A549 (cell line): ENCODE measurements around the gene CDIP1. TPM values are rescaled to one million over a fixed set of nuclear protein-coding genes. Genes with fewer than 3 reads are reported as not detected.

Experiments used
- ATAC-seq, 2 experiments: fragments of 200-7000 bp in 1 of 2; fragments of >200 bp in 1 of 2; cut with Nextera tagmentation in 1 of 2; cut with Tn5 transposase in 1 of 2; 3 replicates each; pipeline versions ENCODE4 v1.8.0 to v1.9.1; 2018 to 2020; ENCODE audit warnings: mild to moderate bottlenecking in 1 of 2, moderate library complexity in 1 of 2
- CTCF ChIA-PET: fragments of 300-600 bp; sonication (Branson Sonifier 250); formaldehyde crosslinking; extraction: SDS; loops from one replicate; lab custom pipeline; 2021; ENCODE audit warnings: antibody characterized with exemption, inconsistent platforms; lab: Yijun Ruan, JAX
- POLR2A ChIA-PET: fragments of 350-600 bp; formaldehyde crosslinking; extraction: SDS; loops from one replicate; lab custom pipeline; 2021; ENCODE audit warnings: antibody characterized with exemption, inconsistent platforms; lab: Yijun Ruan, JAX
- DNase-seq, 2 experiments: peaks; one replicate each; pipeline versions ENCODE4 v3.0.0 to v3.0.0-alpha.2; 2011 to 2016; ENCODE audit warnings: low read depth in 1 of 2, low spot score in 1 of 2
- FAIRE-seq: peaks from 2 replicates; lab custom pipeline; 2011; peaks lifted over from hg19 to GRCh38; lab: Jason Lieb, UNC
- H3K27ac ChIP-seq, 2 experiments: fragments of >200 bp; sonication (Bioruptor Twin); formaldehyde crosslinking; 3 replicates each; pipeline ENCODE4 v1.5.1; 2016 to 2017
- H3K4me1 ChIP-seq: fragments of >200 bp; sonication (Bioruptor Twin); formaldehyde crosslinking; 3 replicates; pipeline ENCODE4 v1.6.1; 2016
- H3K4me2 ChIP-seq: fragments of >200 bp; sonication (Bioruptor Twin); formaldehyde crosslinking; 3 replicates; pipeline ENCODE4 v1.6.1; 2016
- H3K4me3 ChIP-seq: fragments of >200 bp; sonication (Bioruptor Twin); formaldehyde crosslinking; 3 replicates; pipeline ENCODE4 v1.5.1; 2016
- H3K9me3 ChIP-seq: fragments of >200 bp; sonication (Bioruptor Twin); formaldehyde crosslinking; 3 replicates; pipeline ENCODE4 v1.6.1; 2016
- BHLHE40 ChIP-seq: IDR thresholded peaks from 2 replicates; pipeline ENCODE4 v1.6.1; 2012; ENCODE audit warnings: low read depth, low read length, inconsistent platforms
- CHD2 ChIP-seq: fragments of 150-350 bp; IDR thresholded peaks from 2 replicates; pipeline ENCODE4 v1.6.1; 2014; ENCODE audit warnings: low read length; ENCODE audit not compliant: partially characterized antibody
- EHMT2 ChIP-seq: fragments of 200-600 bp; sonication (generic); IDR thresholded peaks from 2 replicates; pipeline ENCODE4 v1.6.1; 2016; ENCODE audit warnings: antibody characterized with exemption, low read depth, mild to moderate bottlenecking, moderate library complexity
- ELK1 ChIP-seq: fragments of 150-350 bp; IDR thresholded peaks from 2 replicates; pipeline ENCODE4 v1.6.1; 2014; ENCODE audit warnings: low read depth, mild to moderate bottlenecking, low read length
- HES2 ChIP-seq: fragments of >200 bp; sonication (Bioruptor Twin); formaldehyde crosslinking; IDR thresholded peaks from 2 replicates; pipeline ENCODE4 v1.6.1; 2016
- HEYL ChIP-seq: fragments of 250-450 bp; sonication (Bioruptor Pico); IDR thresholded peaks from 2 replicates; pipeline ENCODE4 v1.8.0; 2021; ENCODE audit warnings: mild to moderate bottlenecking, moderate library complexity
- HOXB13 ChIP-seq: fragments of 250-450 bp; sonication (Bioruptor Pico); IDR thresholded peaks from 2 replicates; pipeline ENCODE4 v1.5.0; 2020; ENCODE audit warnings: low read depth, mild to moderate bottlenecking, moderate library complexity
- HOXB5 ChIP-seq: fragments of 250-450 bp; sonication (Bioruptor Pico); IDR thresholded peaks from 2 replicates; pipeline ENCODE4 v1.5.0; 2020; ENCODE audit warnings: mild to moderate bottlenecking, moderate library complexity
- JUNB ChIP-seq: fragments of >200 bp; sonication (Bioruptor Twin); formaldehyde crosslinking; IDR thresholded peaks from 2 replicates; pipeline ENCODE4 v1.6.1; 2016
- KDM1A ChIP-seq: fragments of 200-600 bp; sonication (generic); IDR thresholded peaks from 2 replicates; pipeline ENCODE4 v1.6.1; 2016; ENCODE audit warnings: low read depth, mild to moderate bottlenecking
- MYC ChIP-seq: IDR thresholded peaks from 2 replicates; pipeline ENCODE4 v1.6.1; 2012; ENCODE audit warnings: mild to moderate bottlenecking, inconsistent platforms, low read length, improper control_type of control experiment, borderline replicate concordance
- NPAS2 ChIP-seq: fragments of 250-450 bp; sonication (Bioruptor Pico); IDR thresholded peaks from 2 replicates; pipeline ENCODE4 v1.8.0; 2022; ENCODE audit warnings: mild to moderate bottlenecking, moderate library complexity, borderline replicate concordance
- PHF8 ChIP-seq: fragments of 200-600 bp; sonication (generic); IDR thresholded peaks from 2 replicates; pipeline ENCODE4 v1.6.1; 2016; ENCODE audit warnings: low read depth, mild to moderate bottlenecking, antibody characterized with exemption, moderate library complexity, borderline replicate concordance
- POLR2A ChIP-seq: IDR thresholded peaks from 2 replicates; pipeline ENCODE4 v1.6.1; 2012; ENCODE audit warnings: mild to moderate bottlenecking, low read length
- POLR2AphosphoS2 ChIP-seq: conservative IDR thresholded peaks from 2 replicates; pipeline ENCODE4 v1.6.1; 2012; ENCODE audit warnings: low read length, improper control_type of control experiment, inconsistent platforms
- RARB ChIP-seq: fragments of 250-450 bp; sonication (Bioruptor Pico); IDR thresholded peaks from 2 replicates; pipeline ENCODE4 v1.8.0; 2021; ENCODE audit warnings: mild to moderate bottlenecking, moderate library complexity
- RCOR1 ChIP-seq: fragments of 150-350 bp; IDR thresholded peaks from 2 replicates; pipeline ENCODE4 v1.6.1; 2014; ENCODE audit warnings: antibody characterized with exemption, low read length, low read depth
- RFX5 ChIP-seq: fragments of 450-650 bp; IDR thresholded peaks from 2 replicates; pipeline ENCODE4 v1.7.1; 2014; ENCODE audit warnings: antibody characterized with exemption, mild to moderate bottlenecking, moderate library complexity
- SMC3 ChIP-seq: fragments of >200 bp; sonication (Bioruptor Twin); formaldehyde crosslinking; IDR thresholded peaks from 3 replicates; pipeline ENCODE4 v1.6.1; 2018; ENCODE audit warnings: inconsistent platforms
- WGBS: methylation state at CpG from one replicate; pipeline ENCODE4 v1.1.6; 2017; ENCODE audit errors: missing lambda C conversion rate; 5-methylcytosine and 5-hydroxymethylcytosine counted together
- polyA plus RNA-seq, 4 experiments: library from polyadenylated mRNA; depleted of rRNA in 3 of 4; stranded (reverse); fragments of >200 nt; fragmentation: RNase III in 1 of 4; extraction: RNeasy Plus Mini Kit Qiagen cat#74134 plus additional on column Dnase treatment in 1 of 4; gene quantifications; 2 replicates in 3 of 4; 3 replicates in 1 of 4; pipeline ENCODE4 v1.2.3, GENCODE V29; 2011 to 2017
- TF ChIP-seq, protein P1 (sequence below): fragments of >200 bp; sonication (Bioruptor Twin); formaldehyde crosslinking; IDR thresholded peaks from 3 replicates; pipeline ENCODE4 v1.6.1; 2016
- TF ChIP-seq, protein P2 (sequence below): IDR thresholded peaks from 2 replicates; pipeline ENCODE4 v1.6.1; 2012; ENCODE audit warnings: low read depth, borderline replicate concordance
- TF ChIP-seq, protein P3 (sequence below): fragments of 450-650 bp; IDR thresholded peaks from 2 replicates; pipeline ENCODE4 v1.6.1; 2014; ENCODE audit warnings: antibody characterized with exemption
- TF ChIP-seq, protein P4 (sequence below): fragments of 250-450 bp; sonication (Bioruptor Pico); IDR thresholded peaks from 2 replicates; pipeline ENCODE4 v1.5.0; 2021; ENCODE audit warnings: mild to moderate bottlenecking, moderate library complexity, borderline replicate concordance

CDIP1 gene
- polyA plus RNA-seq, 2 of the 4 experiments (the other 2 are of a cell fraction) = 3.7 to 8.4 TPM

DNA sequence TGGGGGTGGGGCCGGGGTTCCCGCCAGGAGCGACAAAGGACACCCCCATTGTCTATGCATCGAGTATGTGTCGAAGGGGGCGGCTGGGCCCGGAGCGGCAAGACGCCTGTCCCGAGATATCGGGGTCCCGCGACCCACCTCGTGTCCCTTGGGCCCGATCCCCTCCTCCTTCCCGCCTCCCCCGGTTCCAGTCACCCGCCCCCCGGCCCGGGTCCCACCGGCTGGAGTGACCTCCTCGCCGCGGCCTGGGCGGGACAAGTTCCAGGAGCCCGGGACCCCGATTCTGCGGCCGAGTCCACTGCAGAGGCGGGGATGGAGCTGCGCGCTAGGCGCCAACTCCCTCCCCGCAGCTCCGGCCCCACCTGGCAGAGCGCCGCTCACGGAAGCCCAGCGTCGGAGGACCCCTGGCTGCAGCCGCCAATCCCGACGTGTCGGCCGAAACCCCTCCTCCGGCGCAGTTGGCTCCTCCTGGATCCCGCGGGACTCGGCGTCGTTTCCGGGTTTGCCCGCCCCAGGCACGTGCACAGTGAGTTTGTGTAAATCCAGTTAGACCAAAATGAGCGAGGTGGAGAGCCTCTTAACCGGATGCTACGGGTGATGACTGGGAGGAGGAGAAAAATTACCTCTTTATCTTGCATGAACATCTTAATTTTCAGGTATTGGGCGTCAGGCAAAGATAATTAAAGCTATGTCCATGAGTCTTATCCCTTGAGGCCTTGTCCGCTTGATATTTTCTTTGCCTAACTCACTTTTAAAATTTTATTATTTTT is 64.2 kb downstream of the CDIP1 start, which contains the start of gene NMRAL1 (continued):
- peak; percentile 70 for TF ChIP-seq PHF8
- TF ChIP-seq HOXB5 (CRISPR knock-in tag) = peak; percentile 74; the same call in 1 of the 2 replicates
- TF ChIP-seq EHMT2 = no peak
- TF ChIP-seq, protein P1, sequence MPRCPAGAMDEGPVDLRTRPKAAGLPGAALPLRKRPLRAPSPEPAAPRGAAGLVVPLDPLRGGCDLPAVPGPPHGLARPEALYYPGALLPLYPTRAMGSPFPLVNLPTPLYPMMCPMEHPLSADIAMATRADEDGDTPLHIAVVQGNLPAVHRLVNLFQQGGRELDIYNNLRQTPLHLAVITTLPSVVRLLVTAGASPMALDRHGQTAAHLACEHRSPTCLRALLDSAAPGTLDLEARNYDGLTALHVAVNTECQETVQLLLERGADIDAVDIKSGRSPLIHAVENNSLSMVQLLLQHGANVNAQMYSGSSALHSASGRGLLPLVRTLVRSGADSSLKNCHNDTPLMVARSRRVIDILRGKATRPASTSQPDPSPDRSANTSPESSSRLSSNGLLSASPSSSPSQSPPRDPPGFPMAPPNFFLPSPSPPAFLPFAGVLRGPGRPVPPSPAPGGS = peak; percentile 59; the same call in 2 of the 3 replicates
- TF ChIP-seq RFX5 = no peak
- TF ChIP-seq ELK1 = no peak
- TF ChIP-seq, protein P2, sequence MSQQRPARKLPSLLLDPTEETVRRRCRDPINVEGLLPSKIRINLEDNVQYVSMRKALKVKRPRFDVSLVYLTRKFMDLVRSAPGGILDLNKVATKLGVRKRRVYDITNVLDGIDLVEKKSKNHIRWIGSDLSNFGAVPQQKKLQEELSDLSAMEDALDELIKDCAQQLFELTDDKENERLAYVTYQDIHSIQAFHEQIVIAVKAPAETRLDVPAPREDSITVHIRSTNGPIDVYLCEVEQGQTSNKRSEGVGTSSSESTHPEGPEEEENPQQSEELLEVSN = peak; percentile 98
- TF ChIP-seq, protein P3, sequence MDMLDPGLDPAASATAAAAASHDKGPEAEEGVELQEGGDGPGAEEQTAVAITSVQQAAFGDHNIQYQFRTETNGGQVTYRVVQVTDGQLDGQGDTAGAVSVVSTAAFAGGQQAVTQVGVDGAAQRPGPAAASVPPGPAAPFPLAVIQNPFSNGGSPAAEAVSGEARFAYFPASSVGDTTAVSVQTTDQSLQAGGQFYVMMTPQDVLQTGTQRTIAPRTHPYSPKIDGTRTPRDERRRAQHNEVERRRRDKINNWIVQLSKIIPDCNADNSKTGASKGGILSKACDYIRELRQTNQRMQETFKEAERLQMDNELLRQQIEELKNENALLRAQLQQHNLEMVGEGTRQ = peak; percentile 69
- TF ChIP-seq RCOR1 = no peak
- TF ChIP-seq CHD2 = peak; percentile 91
- TF ChIP-seq HES2 = no peak
- TF ChIP-seq JUNB = no peak
- peak; percentile 98 for TF ChIP-seq BHLHE40
- TF ChIP-seq, protein P4, sequence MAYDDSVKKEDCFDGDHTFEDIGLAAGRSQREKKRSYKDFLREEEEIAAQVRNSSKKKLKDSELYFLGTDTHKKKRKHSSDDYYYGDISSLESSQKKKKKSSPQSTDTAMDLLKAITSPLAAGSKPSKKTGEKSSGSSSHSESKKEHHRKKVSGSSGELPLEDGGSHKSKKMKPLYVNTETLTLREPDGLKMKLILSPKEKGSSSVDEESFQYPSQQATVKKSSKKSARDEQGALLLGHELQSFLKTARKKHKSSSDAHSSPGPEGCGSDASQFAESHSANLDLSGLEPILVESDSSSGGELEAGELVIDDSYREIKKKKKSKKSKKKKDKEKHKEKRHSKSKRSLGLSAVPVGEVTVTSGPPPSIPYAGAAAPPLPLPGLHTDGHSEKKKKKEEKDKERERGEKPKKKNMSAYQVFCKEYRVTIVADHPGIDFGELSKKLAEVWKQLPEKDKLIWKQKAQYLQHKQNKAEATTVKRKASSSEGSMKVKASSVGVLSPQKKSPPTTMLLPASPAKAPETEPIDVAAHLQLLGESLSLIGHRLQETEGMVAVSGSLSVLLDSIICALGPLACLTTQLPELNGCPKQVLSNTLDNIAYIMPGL (CRISPR knock-in tag) = no peak

- Histone ChIP-seq H3K27ac (no peak overlapping the region), H3K4me1 (peaks cover 23% of the 10 kb centered on the region), H3K9me3 (peaks cover 4% of the 10 kb centered on the region; the same call in 1 of the 3 replicates), H3K4me2 (no peak overlapping the region), H3K4me3 (no peak overlapping the region)
- no peak for FAIRE-seq
- no peak for ATAC-seq
- TF ChIP-seq NPAS2 (CRISPR knock-in tag) = no peak
- no peak for TF ChIP-seq MYC
- no peak for TF ChIP-seq RARB (CRISPR knock-in tag)
- TF ChIP-seq, protein P1 = no peak
- no peak for TF ChIP-seq HOXB13 (CRISPR knock-in tag)
- no peak for TF ChIP-seq POLR2A
- no peak for TF ChIP-seq HOXB5 (CRISPR knock-in tag)
- TF ChIP-seq CHD2 = no peak
- TF ChIP-seq SMC3 = no peak
- TF ChIP-seq, protein P4 (CRISPR knock-in tag) = no peak
- no peak for TF ChIP-seq POLR2AphosphoS2
- no peak for TF ChIP-seq ELK1
- no peak for TF ChIP-seq HEYL (CRISPR knock-in tag)
- TF ChIP-seq KDM1A = no peak
- TF ChIP-seq RCOR1 = no peak
- CTCF ChIA-PET = interaction anchor here (0.6 to 3.1 kb wide), 4 partner anchors 17 to 190 kb away, joined by 3 to 12 read pairs (median 4); no protein-coding TSS in a partner anchor
- WGBS = 82% methylated on average over 4 of the region's 4 CpGs
- no peak for DNase-seq
- POLR2A ChIA-PET = interaction anchor here (0.6 kb wide), 1 partner anchor 45 kb away, joined by 5 read pairs; no protein-coding TSS in a partner anchor
These were observed 65.7 kb downstream of the CDIP1 start for GRCh38 chr16:4472880-4473279.
